ENCODE results near the gene GPANK1. TPM values are rescaled to one million over a fixed set of nuclear protein-coding genes. Genes with fewer than 3 reads are reported as not detected.

GPANK1 gene
- 10 to 100 TPM; 15.8 to 21.0 (median 19.4) TPM for total RNA-seq

GRCh38 chr6:31664790-31665500 is at the start of gene GPANK1:
GPANK1 (minus strand) TSS chr6:31664997; CDS start chr6:31664478, 519 bp downstream.
- intact Hi-C loops (cut with DNase I), result no loop called here
- Histone ChIP-seq H3K4me1 (peaks cover 55 to 75% (median 63%) of the 10 kb centered on the region in 4 donors), H3K27me3 (no peaks in the 10 kb centered on the region), H3K36me3 (peaks cover 23 to 48% (median 46%) of the 10 kb centered on the region in 4 donors), H3K9me3 (no peaks in the 10 kb centered on the region), H3K4me3 (peak within 1 kb of the TSS; percentile 66 to 93 (median 78)), H3K27ac (replicated peaks in 1 of 4) (peak within 1 kb of the TSS; percentile 95 to 99 (median 98))
- WGBS, result 2% methylated on average over 30 of the region's 39 CpGs
- no peak for TF ChIP-seq POLR2A (IDR thresholded peaks at IDR 0.05; ENCODE audit: low read depth)
- TF ChIP-seq POLR2AphosphoS5 (IDR thresholded peaks at IDR 0.05), result peak; percentile 82 to 90
- DNase-seq (ENCODE audit: extremely low spot score), result peak; percentile 98

DNA sequence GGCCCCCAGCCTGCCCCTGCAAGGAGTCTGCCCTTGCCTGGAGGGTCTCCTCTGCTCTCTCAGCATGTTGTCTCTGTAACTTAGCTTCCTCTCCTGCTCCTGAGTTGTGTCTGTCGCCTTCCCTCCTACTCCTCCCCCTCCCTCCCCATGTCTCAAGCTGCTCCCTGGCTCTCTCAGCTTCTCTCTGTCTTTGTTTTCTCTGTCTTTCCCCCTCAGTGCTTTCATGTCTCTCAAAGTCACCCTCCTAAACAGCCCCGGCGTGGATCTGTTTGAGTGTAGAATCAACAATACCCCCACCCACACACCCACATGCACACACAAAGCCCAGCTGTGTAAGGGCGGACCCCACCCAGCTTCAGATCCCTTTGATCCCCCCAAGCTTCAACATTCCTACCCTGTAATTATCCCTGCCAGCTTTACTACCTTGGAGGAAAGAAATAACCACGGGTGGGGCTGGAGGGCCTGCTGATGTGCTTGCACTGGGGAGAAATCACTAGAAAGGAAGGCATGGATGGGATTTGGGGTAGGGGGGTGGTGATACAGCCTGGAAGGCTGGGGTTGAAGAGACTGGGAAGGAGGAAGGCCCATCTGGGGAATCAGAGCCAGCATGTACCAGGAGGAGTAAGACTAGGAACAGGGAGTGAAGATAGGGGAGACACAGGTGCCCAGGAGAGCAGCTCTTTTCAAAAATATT is 49.3 kb upstream of the GPANK1 start:
- no peak for TF ChIP-seq EP300 (IDR thresholded peaks at IDR 0.05)
- no peak for TF ChIP-seq POLR2A (IDR thresholded peaks at IDR 0.05; ENCODE audit: low read depth)
- no peak for TF ChIP-seq POLR2AphosphoS5 (IDR thresholded peaks at IDR 0.05)
- TF ChIP-seq, protein P1, sequence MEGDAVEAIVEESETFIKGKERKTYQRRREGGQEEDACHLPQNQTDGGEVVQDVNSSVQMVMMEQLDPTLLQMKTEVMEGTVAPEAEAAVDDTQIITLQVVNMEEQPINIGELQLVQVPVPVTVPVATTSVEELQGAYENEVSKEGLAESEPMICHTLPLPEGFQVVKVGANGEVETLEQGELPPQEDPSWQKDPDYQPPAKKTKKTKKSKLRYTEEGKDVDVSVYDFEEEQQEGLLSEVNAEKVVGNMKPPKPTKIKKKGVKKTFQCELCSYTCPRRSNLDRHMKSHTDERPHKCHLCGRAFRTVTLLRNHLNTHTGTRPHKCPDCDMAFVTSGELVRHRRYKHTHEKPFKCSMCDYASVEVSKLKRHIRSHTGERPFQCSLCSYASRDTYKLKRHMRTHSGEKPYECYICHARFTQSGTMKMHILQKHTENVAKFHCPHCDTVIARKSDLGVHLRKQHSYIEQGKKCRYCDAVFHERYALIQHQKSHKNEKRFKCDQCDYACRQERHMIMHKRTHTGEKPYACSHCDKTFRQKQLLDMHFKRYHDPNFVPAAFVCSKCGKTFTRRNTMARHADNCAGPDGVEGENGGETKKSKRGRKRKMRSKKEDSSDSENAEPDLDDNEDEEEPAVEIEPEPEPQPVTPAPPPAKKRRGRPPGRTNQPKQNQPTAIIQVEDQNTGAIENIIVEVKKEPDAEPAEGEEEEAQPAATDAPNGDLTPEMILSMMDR (IDR thresholded peaks at IDR 0.05), result no peak
- H3K9me3 ChIP-seq, result no peaks in the 10 kb centered on the region
- intact Hi-C loops (cut with DNase I), result no loop called here
- no peaks in the 10 kb centered on the region for H3K36me3 ChIP-seq
- no peaks in the 10 kb centered on the region for H3K4me1 ChIP-seq
- H3K4me3 ChIP-seq, result no peak overlapping the region
- WGBS, result 52% methylated on average over 5 of the region's 5 CpGs
- H3K27ac ChIP-seq (replicated peaks in 1 of 4), result no peak overlapping the region
- no peak for DNase-seq (ENCODE audit: extremely low spot score)
- peaks cover 0 to 6% (median 0%) of the 10 kb centered on the region in 4 donors for H3K27me3 ChIP-seq

- no peaks in the 10 kb centered on the region for H3K9me3 ChIP-seq
- intact Hi-C loops (cut with DNase I), result no loop called here
- DNase-seq (ENCODE audit: extremely low spot score), result no peak
Measured at GRCh38 chr6:31713465-31713864, 48.7 kb upstream of the GPANK1 start.

DNA sequence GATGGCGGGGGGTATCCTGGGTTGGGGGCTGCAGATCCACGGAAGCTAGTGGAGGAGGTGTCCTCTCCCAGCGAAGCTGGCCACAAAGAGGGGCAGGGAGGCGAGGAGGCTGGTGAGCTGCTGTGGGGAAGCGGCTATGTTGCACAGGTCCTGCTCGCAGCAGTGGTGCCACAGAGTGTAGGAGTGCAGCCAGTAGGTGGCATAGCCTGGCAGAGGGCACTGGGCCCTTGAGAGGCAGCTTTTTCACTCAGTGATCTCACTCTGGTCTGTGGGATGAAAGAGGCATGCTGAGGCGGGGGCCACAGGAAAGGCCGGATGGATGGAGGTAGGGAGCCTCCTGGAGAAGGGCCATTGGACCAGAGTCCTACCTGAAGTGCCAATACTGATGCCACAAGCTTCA is 47.5 kb upstream of the GPANK1 start:
- H3K4me1 ChIP-seq, result no peaks in the 10 kb centered on the region
- no peak overlapping the region for H3K27ac ChIP-seq (replicated peaks in 1 of 4)
- TF ChIP-seq POLR2AphosphoS5 (IDR thresholded peaks at IDR 0.05), result no peak
- TF ChIP-seq POLR2A (IDR thresholded peaks at IDR 0.05; ENCODE audit: low read depth), result no peak
- TF ChIP-seq, protein P1 (IDR thresholded peaks at IDR 0.05), result no peak
- TF ChIP-seq EP300 (IDR thresholded peaks at IDR 0.05), result no peak
- H3K4me3 ChIP-seq, result no peak overlapping the region
- intact Hi-C loops (cut with DNase I), result no loop called here
- WGBS, result 98% methylated on average over 7 of the region's 8 CpGs
- no peaks in the 10 kb centered on the region for H3K36me3 ChIP-seq
- H3K9me3 ChIP-seq, result no peaks in the 10 kb centered on the region
- no peak for DNase-seq (ENCODE audit: extremely low spot score)
- peaks cover 0 to 6% (median 0%) of the 10 kb centered on the region in 4 donors for H3K27me3 ChIP-seq

More at GRCh38 chr6:31713465-31713864, 48.7 kb upstream of the GPANK1 start:
- TF ChIP-seq POLR2AphosphoS5 (IDR thresholded peaks at IDR 0.05) (no peak), EP300 (IDR thresholded peaks at IDR 0.05) (no peak), POLR2A (IDR thresholded peaks at IDR 0.05; ENCODE audit: low read depth) (no peak)
- TF ChIP-seq, protein P1 (IDR thresholded peaks at IDR 0.05), result no peak
- no peaks in the 10 kb centered on the region for H3K4me1 ChIP-seq
- no peaks in the 10 kb centered on the region for H3K36me3 ChIP-seq
- H3K27me3 ChIP-seq, result peaks cover 0 to 6% (median 0%) of the 10 kb centered on the region in 4 donors
- 71% methylated on average over 4 of the region's 4 CpGs for WGBS
- no peak overlapping the region for H3K4me3 ChIP-seq
- H3K27ac ChIP-seq (replicated peaks in 1 of 4), result no peak overlapping the region

DNA sequence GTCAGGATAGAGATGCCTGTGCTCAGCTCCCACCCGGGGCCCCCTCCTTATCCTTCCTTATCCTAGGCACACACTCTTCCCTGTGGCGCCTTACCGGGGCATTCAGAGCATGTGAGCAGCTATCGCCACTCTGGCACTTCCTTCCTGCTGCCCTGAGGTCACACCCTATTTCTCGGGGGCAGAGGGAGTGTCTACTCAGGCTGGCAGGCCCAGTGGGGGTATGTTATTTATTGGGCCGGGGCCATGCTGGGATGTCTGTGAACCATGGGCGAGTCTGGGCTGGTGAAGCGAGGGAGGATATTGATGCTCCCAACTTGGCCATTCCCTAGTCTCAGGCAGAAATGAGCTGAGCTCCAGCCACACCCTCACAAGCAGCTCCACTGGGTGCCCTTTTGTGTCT is 46.4 kb upstream of the GPANK1 start:
- no peak for DNase-seq (ENCODE audit: extremely low spot score)
- Histone ChIP-seq H3K27ac (replicated peaks in 1 of 4) (no peak overlapping the region), H3K27me3 (peaks cover 0 to 6% (median 0%) of the 10 kb centered on the region in 4 donors), H3K4me1 (no peaks in the 10 kb centered on the region), H3K9me3 (no peaks in the 10 kb centered on the region), H3K36me3 (no peaks in the 10 kb centered on the region), H3K4me3 (no peak overlapping the region)
- WGBS, result 78% methylated on average over 5 of the region's 8 CpGs
- intact Hi-C loops (cut with DNase I), result no loop called here
- TF ChIP-seq POLR2A (IDR thresholded peaks at IDR 0.05; ENCODE audit: low read depth) (no peak), POLR2AphosphoS5 (IDR thresholded peaks at IDR 0.05) (no peak), EP300 (IDR thresholded peaks at IDR 0.05) (no peak)
- TF ChIP-seq, protein P1 (IDR thresholded peaks at IDR 0.05), result no peak
